HepG2 (cell line): ENCODE results near the gene SP5. TPM values are rescaled to one million over a fixed set of nuclear protein-coding genes. Genes with fewer than 3 reads are reported as not detected.

Experiments used
- EHMT2 ChIP-seq: fragments of 200-600 bp; sonication (generic); IDR thresholded peaks from 2 replicates; pipeline ENCODE4 v1.7.0; 2017; ENCODE audit warnings: antibody characterized with exemption, low read depth, low read length, borderline replicate concordance
- ETV6 ChIP-seq: sonication (generic); formaldehyde crosslinking; conservative IDR thresholded peaks from 2 replicates; pipeline ENCODE4 v1.4.0; 2020; ENCODE audit warnings: missing genetic modification reagents
- FOXO1 ChIP-seq: sonication (generic); formaldehyde crosslinking; IDR thresholded peaks from 2 replicates; pipeline ENCODE4 v1.4.0; 2020; ENCODE audit warnings: missing genetic modification reagents
- MIER2 ChIP-seq: IDR thresholded peaks from 2 replicates; pipeline ENCODE4 v1.6.1; 2016; ENCODE audit warnings: missing biosample characterization, missing genetic modification reagents
- MTERF4 ChIP-seq: sonication (generic); formaldehyde crosslinking; IDR thresholded peaks from 2 replicates; pipeline ENCODE4 v1.8.0; 2023; ENCODE audit warnings: mild to moderate bottlenecking, missing genetic modification reagents
- MXD1 ChIP-seq: sonication (generic); formaldehyde crosslinking; IDR thresholded peaks from 2 replicates; pipeline ENCODE4 v1.4.0; 2020; ENCODE audit warnings: mild to moderate bottlenecking, missing genetic modification reagents
- REST ChIP-seq, 2 experiments: IDR thresholded peaks; 2 replicates each; pipeline ENCODE4 v1.6.1; 2011 to 2012; ENCODE audit warnings: low read length in 2 of 2, borderline replicate concordance in 1 of 2, low read depth in 1 of 2, mild to moderate bottlenecking in 1 of 2, moderate library complexity in 1 of 2
- SAP130 ChIP-seq: IDR thresholded peaks from 2 replicates; pipeline ENCODE4 v1.6.1; 2016; ENCODE audit warnings: low read depth
- SMC3 ChIP-seq: IDR thresholded peaks from 2 replicates; pipeline ENCODE4 v1.6.1; 2011; ENCODE audit warnings: low read length, improper control_type of control experiment
- TOE1 ChIP-seq: sonication (generic); formaldehyde crosslinking; IDR thresholded peaks from 2 replicates; pipeline ENCODE4 v1.4.0; 2020; ENCODE audit warnings: mild to moderate bottlenecking, missing genetic modification reagents
- UBTF ChIP-seq: sonication (generic); formaldehyde crosslinking; IDR thresholded peaks from 2 replicates; pipeline ENCODE4 v1.4.0; 2020; ENCODE audit warnings: mild to moderate bottlenecking, missing genetic modification reagents
- WIZ ChIP-seq: sonication (generic); formaldehyde crosslinking; IDR thresholded peaks from 2 replicates; pipeline ENCODE4 v1.5.1; 2020; ENCODE audit warnings: mild to moderate bottlenecking, missing genetic modification reagents
- XBP1 ChIP-seq: sonication (generic); formaldehyde crosslinking; IDR thresholded peaks from 2 replicates; pipeline ENCODE4 v1.5.0; 2020; ENCODE audit warnings: missing genetic modification reagents
- ZFP1 ChIP-seq: IDR thresholded peaks from 2 replicates; pipeline ENCODE4 v1.6.1; 2016
- ZNF350 ChIP-seq: sonication (generic); formaldehyde crosslinking; IDR thresholded peaks from 2 replicates; pipeline ENCODE4 v1.4.0; 2020; ENCODE audit warnings: mild to moderate bottlenecking, low read depth, missing genetic modification reagents, borderline replicate concordance
- ZNF44 ChIP-seq: sonication (generic); formaldehyde crosslinking; IDR thresholded peaks from 2 replicates; pipeline ENCODE4 v1.5.1; 2020; ENCODE audit warnings: mild to moderate bottlenecking, missing genetic modification reagents
- ZNF574 ChIP-seq: sonication (generic); formaldehyde crosslinking; IDR thresholded peaks from 2 replicates; pipeline ENCODE4 v1.4.0; 2020; ENCODE audit warnings: missing genetic modification reagents
- ZNF605 ChIP-seq: sonication (generic); formaldehyde crosslinking; IDR thresholded peaks from 2 replicates; pipeline ENCODE4 v1.8.0; 2022; ENCODE audit warnings: mild to moderate bottlenecking, missing genetic modification reagents
- ZNF616 ChIP-seq: sonication (generic); formaldehyde crosslinking; IDR thresholded peaks from 2 replicates; pipeline ENCODE4 v1.5.0; 2020; ENCODE audit warnings: low read depth, mild to moderate bottlenecking, missing genetic modification reagents
- polyA plus RNA-seq, 8 experiments: library from polyadenylated mRNA; depleted of rRNA in 3 of 8; stranded (reverse) in 7 of 8; unstranded in 1 of 8; fragments of >200 nt; fragmentation: Illumina TruSeq in 4 of 8; extraction: Trizol in 4 of 8; gene quantifications; 2 replicates each; pipeline versions ENCODE4 v1.2.1 to v1.2.3, GENCODE V29; 2011 to 2016; ENCODE audit warnings: low read depth in 4 of 8, missing spikeins in 1 of 8, mixed read lengths in 1 of 8; ENCODE audit not compliant: insufficient read depth in 1 of 8
- total RNA-seq, 5 experiments: library from RNA; depleted of rRNA; stranded (reverse); fragments of >200 nt; fragmentation: Illumina TruSeq; extraction: Trizol; gene quantifications; 2 replicates each; pipeline ENCODE4 v1.2.3, GENCODE V29; 2016; ENCODE audit warnings: low read depth in 1 of 5

Gene SP5
- total and polyA plus RNA-seq, 2 of the 13 experiments (the other 11 are each of a cell fraction or from before 2014, with no cell fraction given): 50.8 to 119 TPM

GRCh38 chr2:170744248-170745002 is 29.3 kb downstream of the SP5 start (continued):
- peak; percentile 79 for TF ChIP-seq ZNF574
- TF ChIP-seq REST (IDR thresholded peaks at IDR 0.05; ENCODE audit: borderline replicate concordance in 1 of 2, low read depth in 1 of 2, low read length in 2 of 2): peak in 1 of 2 experiments; percentile 54; a peak in 1 of 4 replicates
- peak; percentile 78 for TF ChIP-seq MIER2 (CRISPR knock-in tag)
- TF ChIP-seq ZNF350: no peak; the same call in 1 of the 2 replicates
- TF ChIP-seq SMC3: peak; percentile 56; the same call in 1 of the 2 replicates
- TF ChIP-seq FOXO1 (CRISPR knock-in tag): peak; percentile 72
- TF ChIP-seq ETV6: 0 out of 2 replicates have a peak, but pooled peaks have one; percentile 55
- TF ChIP-seq MXD1 (CRISPR knock-in tag): no peak
- no peak for TF ChIP-seq ZNF616 (CRISPR knock-in tag)
- TF ChIP-seq EHMT2: peak; percentile 58; the same call in 1 of the 2 replicates
- TF ChIP-seq XBP1 (CRISPR knock-in tag): no peak
- TF ChIP-seq MTERF4 (CRISPR knock-in tag): no peak
- peak; percentile 56 for TF ChIP-seq SAP130 (CRISPR knock-in tag)
- TF ChIP-seq TOE1: peak; percentile 67; the same call in 1 of the 2 replicates
- TF ChIP-seq ZFP1 (CRISPR knock-in tag): peak; percentile 71; the same call in 1 of the 2 replicates
- TF ChIP-seq ZNF44: no peak
- TF ChIP-seq WIZ (CRISPR knock-in tag): peak; percentile 29; the same call in 1 of the 2 replicates
- TF ChIP-seq ZNF605 (CRISPR knock-in tag): peak; percentile 71; the same call in 1 of the 2 replicates
- peak; percentile 29; the same call in 1 of the 2 replicates for TF ChIP-seq UBTF (CRISPR knock-in tag)
